HS-5 (cell line): Measurements from ENCODE around the gene MYB.
"Not testable (repeated sequence)": the region's sequence is repeated elsewhere in the genome, so short reads cannot be mapped to it uniquely, and the experiment has no call there.

Experiments used
- DNase-seq: peaks from one replicate; pipeline ENCODE4 v3.0.0-alpha.2; 2012; ENCODE audit warnings: low read depth

The MYB gene

GRCh38 chr6:135222623-135223022, 41.5 kb downstream of the MYB start:
- no peak for DNase-seq

GRCh38 chr6:135224037-135224647, 43.0 kb downstream of the MYB start:
- DNase-seq: no peak

- no peak for DNase-seq
These were observed 44.8 kb downstream of the MYB start for GRCh38 chr6:135225911-135226310.

- DNase-seq: no peak
These were observed 45.4 kb downstream of the MYB start for GRCh38 chr6:135226537-135226936.

- DNase-seq: no peak
These were observed 46.2 kb downstream of the MYB start for GRCh38 chr6:135227349-135227748.

- no peak for DNase-seq
These were observed 46.6 kb downstream of the MYB start for GRCh38 chr6:135227758-135228157.

GRCh38 chr6:135228486-135228885, 47.4 kb downstream of the MYB start:
- DNase-seq: no peak

- no peak for DNase-seq
These were observed 48.9 kb downstream of the MYB start for GRCh38 chr6:135229996-135230395.

GRCh38 chr6:135230711-135231468, 49.8 kb downstream of the MYB start:
- DNase-seq: no peak

GRCh38 chr6:135231469-135231844, 50.3 kb downstream of the MYB start:
- no peak for DNase-seq

GRCh38 chr6:135233686-135234491, 52.8 kb downstream of the MYB start:
- DNase-seq: no peak

GRCh38 chr6:135234492-135234780, 53.3 kb downstream of the MYB start:
- no peak for DNase-seq

GRCh38 chr6:135235716-135236115, 54.6 kb downstream of the MYB start:
- no peak for DNase-seq

- no peak for DNase-seq
These were observed 55.2 kb downstream of the MYB start for GRCh38 chr6:135236319-135236718.

- DNase-seq: no peak
These were observed 55.6 kb downstream of the MYB start for GRCh38 chr6:135236732-135237131.

GRCh38 chr6:135240711-135241110, 59.6 kb downstream of the MYB start:
- DNase-seq: no peak

GRCh38 chr6:135243871-135244796, 63.0 kb downstream of the MYB start:
- no peak for DNase-seq

- DNase-seq: no peak
These were observed 63.7 kb downstream of the MYB start for GRCh38 chr6:135244805-135245204.

- DNase-seq: not testable (repeated sequence)
These were observed 65.4 kb downstream of the MYB start for GRCh38 chr6:135246412-135247012.

- no peak for DNase-seq
These were observed 69.1 kb downstream of the MYB start for GRCh38 chr6:135250234-135250633.

- no peak for DNase-seq
These were observed 69.8 kb downstream of the MYB start for GRCh38 chr6:135250751-135251497.
